HuH-7 (cell line): ENCODE data around the gene RAPGEF4.
"Not testable (repeated sequence)": the region's sequence is repeated elsewhere in the genome, so short reads cannot be mapped to it uniquely, and the experiment has no call there.

Experiments used
- DNase-seq: peaks from one replicate; pipeline ENCODE4 v3.0.0; 2011; ENCODE audit warnings: low spot score

Gene RAPGEF4

GRCh38 chr2:172726172-172726735, 9.4 kb upstream of the RAPGEF4 start:
- peak; percentile 79 for DNase-seq

- no peak for DNase-seq
These were observed 5.2 kb upstream of the RAPGEF4 start for GRCh38 chr2:172730411-172730810.

- DNase-seq: no peak
These were observed 699 bp upstream of the RAPGEF4 start for GRCh38 chr2:172734711-172735581.

GRCh38 chr2:172736424-172737174, 954 bp downstream of the RAPGEF4 start:
- no peak for DNase-seq

- no peak for DNase-seq
These were observed 4.1 kb downstream of the RAPGEF4 start for GRCh38 chr2:172739661-172740266.

- DNase-seq: no peak
These were observed 5.2 kb downstream of the RAPGEF4 start for GRCh38 chr2:172740856-172741255.

- DNase-seq: no peak
These were observed 7.4 kb downstream of the RAPGEF4 start for GRCh38 chr2:172742931-172743540.

- no peak for DNase-seq
These were observed 8.3 kb downstream of the RAPGEF4 start for GRCh38 chr2:172743898-172744297.

- no peak for DNase-seq
These were observed 10.0 kb downstream of the RAPGEF4 start for GRCh38 chr2:172745636-172746035.

- DNase-seq: not testable (repeated sequence)
These were observed 12.9 kb downstream of the RAPGEF4 start for GRCh38 chr2:172748543-172748942.

- DNase-seq: no peak
These were observed 13.7 kb downstream of the RAPGEF4 start for GRCh38 chr2:172749388-172749787.

GRCh38 chr2:172751564-172751963, 15.9 kb downstream of the RAPGEF4 start:
- DNase-seq: no peak

GRCh38 chr2:172753610-172754009, 18.0 kb downstream of the RAPGEF4 start:
- DNase-seq: no peak

GRCh38 chr2:172759441-172759840, 23.8 kb downstream of the RAPGEF4 start:
- DNase-seq: no peak

GRCh38 chr2:172761306-172761705, 25.7 kb downstream of the RAPGEF4 start:
- no peak for DNase-seq

GRCh38 chr2:172762574-172762973, 26.9 kb downstream of the RAPGEF4 start:
- DNase-seq: no peak

GRCh38 chr2:172763079-172763478, 27.4 kb downstream of the RAPGEF4 start:
- DNase-seq: no peak

- no peak for DNase-seq
These were observed 30.0 kb downstream of the RAPGEF4 start for GRCh38 chr2:172765662-172766061.

- DNase-seq: no peak
These were observed 32.8 kb downstream of the RAPGEF4 start for GRCh38 chr2:172768401-172768800.

- DNase-seq: no peak
These were observed 34.2 kb downstream of the RAPGEF4 start for GRCh38 chr2:172769879-172770278.

GRCh38 chr2:172770887-172771286, 35.2 kb downstream of the RAPGEF4 start:
- DNase-seq: no peak

- DNase-seq: no peak
These were observed 37.0 kb downstream of the RAPGEF4 start for GRCh38 chr2:172772633-172773032.
